Measurements from ENCODE around the gene BPIFB1. TPM values are rescaled to one million over a fixed set of nuclear protein-coding genes. Genes with fewer than 3 reads are reported as not detected.
A peak's percentile ranks its signal among the peaks of the same experiment; 100 is the strongest.

BPIFB1 gene
- total and polyA plus RNA-seq, 2 of the 13 experiments (the other 11 are each of a cell fraction or from before 2014, with no cell fraction given): 0.82 to 4.4 TPM

- peaks cover 77% of the 10 kb centered on the region for H3K4me1 ChIP-seq (ENCODE audit: insufficient read depth, low read length)
- in situ Hi-C loops (cut with HindIII; ENCODE audit: extremely low pct_ligation_motif_present, low pct_unique_long_range_greater_than_20kb) (no loop called here), intact Hi-C loops (cut with micrococcal nuclease; ENCODE audit: unreplicated experiment) (no loop called here)
- ATAC-seq (no peak), FAIRE-seq (no peak), DNase-seq (ENCODE audit: low spot score) (no peak)
- WGBS (ENCODE audit: low lambda C conversion rate): 69% methylated on average over 8 of the region's 8 CpGs
- peaks cover 11 to 30% of the 10 kb centered on the region in 2 experiments for H3K27me3 ChIP-seq (ENCODE audit: control insufficient read depth in 1 of 2, insufficient read depth in 2 of 2, low read length in 2 of 2)
- no peaks in the 10 kb centered on the region for H3K79me2 ChIP-seq (ENCODE audit: insufficient read depth, low read length)
- H3K4me2 ChIP-seq (ENCODE audit: low read depth, low read length): peak overlapping the region; percentile 69
- no peak overlapping the region for H2AFZ ChIP-seq (ENCODE audit: low read length)
- no peak overlapping the region for H3K27ac ChIP-seq (ENCODE audit: extremely low read length, insufficient read depth, low read length)
- no peak overlapping the region for H3K4me3 ChIP-seq (replicated peaks in 1 of 3; ENCODE audit: insufficient read depth in 1 of 3, low read depth in 2 of 3, low read length in 3 of 3)
- no peaks in the 10 kb centered on the region for H3K36me3 ChIP-seq (replicated peaks in 1 of 2; ENCODE audit: control insufficient read depth in 1 of 2, insufficient read depth in 2 of 2, low read length in 2 of 2)
- no TSS peak for BruUV-seq (replicated peaks)
- no peak overlapping the region; the same call in 1 of the 2 replicates for H3K9ac ChIP-seq (ENCODE audit: insufficient read depth, low read depth, low read length)
- no peaks in the 10 kb centered on the region for H3K9me3 ChIP-seq (ENCODE audit: low read length)
- POLR2A ChIA-PET: no interaction called here
- CTCF ChIA-PET (ENCODE audit: low intra/inter-chr PET ratio, low total read pairs): no interaction called here
- no peaks in the 10 kb centered on the region for H4K20me1 ChIP-seq (ENCODE audit: insufficient read depth, low read length)
- TF ChIP-seq THRA (CRISPR knock-in tag; IDR thresholded peaks at IDR 0.05; ENCODE audit: borderline replicate concordance): no peak
- no peak for TF ChIP-seq RARG (CRISPR knock-in tag; IDR thresholded peaks at IDR 0.05; ENCODE audit: low read depth)
- 0 out of 2 replicates have a peak, but pooled peaks have one; percentile 8 for TF ChIP-seq ZNF605 (CRISPR knock-in tag; IDR thresholded peaks at IDR 0.05)
- TF ChIP-seq ZC3H4 (CRISPR knock-in tag; IDR thresholded peaks at IDR 0.05; ENCODE audit: borderline replicate concordance): no peak
- TF ChIP-seq ZNF44 (CRISPR knock-in tag; IDR thresholded peaks at IDR 0.05): 0 out of 2 replicates have a peak, but pooled peaks have one; percentile 19
- 0 out of 2 replicates have a peak, but pooled peaks have one; percentile 12 for TF ChIP-seq PAX8 (CRISPR knock-in tag; IDR thresholded peaks at IDR 0.05; ENCODE audit: borderline replicate concordance)
- no peak for TF ChIP-seq IRF1 (CRISPR knock-in tag; IDR thresholded peaks at IDR 0.05; ENCODE audit: low read depth)
- peak; percentile 27 for TF ChIP-seq MED8 (CRISPR knock-in tag; IDR thresholded peaks at IDR 0.05; ENCODE audit: insufficient replicate concordance)
- 0 out of 2 replicates have a peak, but pooled peaks have one; percentile 47 for TF ChIP-seq ZNF563 (CRISPR knock-in tag; IDR thresholded peaks at IDR 0.05)
- no peak for TF ChIP-seq FOXA3 (CRISPR knock-in tag; IDR thresholded peaks at IDR 0.05)
- TF ChIP-seq ZNF768 (CRISPR knock-in tag; IDR thresholded peaks at IDR 0.05): peak; percentile 70
- TF ChIP-seq ZNF569 (CRISPR knock-in tag; IDR thresholded peaks at IDR 0.05; ENCODE audit: borderline replicate concordance): no peak
- peak; percentile 53; the same call in 1 of the 2 replicates for TF ChIP-seq ZNF772 (CRISPR knock-in tag; IDR thresholded peaks at IDR 0.05)
- TF ChIP-seq USF2 (IDR thresholded peaks at IDR 0.05; ENCODE audit: low read depth, low read length): peak; percentile 19; the same call in 1 of the 2 replicates
- no peak for TF ChIP-seq USF2 (CRISPR knock-in tag; IDR thresholded peaks at IDR 0.05; ENCODE audit: borderline replicate concordance)
- TF ChIP-seq ZMYM3 (CRISPR knock-in tag; IDR thresholded peaks at IDR 0.05): 0 out of 2 replicates have a peak, but pooled peaks have one; percentile 16
- TF ChIP-seq HES4 (CRISPR knock-in tag; IDR thresholded peaks at IDR 0.05; ENCODE audit: borderline replicate concordance): 0 out of 2 replicates have a peak, but pooled peaks have one; percentile 28
Observed at GRCh38 chr20:33282196-33282934, 649 bp upstream of the BPIFB1 start.

Measured in HepG2 (cell line).